Measurements from ENCODE around the gene TEAD2.
A peak's percentile ranks its signal among the peaks of the same experiment; 100 is the strongest.
"Not testable (repeated sequence)": the region's sequence is repeated elsewhere in the genome, so short reads cannot be mapped to it uniquely, and the experiment has no call there.

Gene TEAD2

DNA sequence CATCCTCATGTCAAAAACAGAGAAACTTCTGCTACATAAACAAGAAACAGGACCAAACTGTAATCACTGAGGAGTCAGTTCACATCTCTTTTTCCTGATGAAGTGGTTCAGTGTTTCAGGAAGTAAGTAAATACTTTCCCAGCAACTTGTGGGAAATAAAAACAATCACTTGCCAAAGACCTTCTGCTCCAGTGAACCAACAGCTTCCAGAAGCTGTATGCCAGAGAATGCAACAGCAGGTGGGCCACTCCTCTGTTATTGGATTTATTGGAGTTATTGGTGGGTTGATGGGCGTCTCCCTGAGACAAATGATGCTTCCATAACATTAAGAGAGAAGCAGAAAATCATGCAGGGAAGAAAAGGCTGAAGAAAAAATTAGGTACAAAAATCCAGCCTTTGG lies 47.1 kb downstream of the TEAD2 start:
- Histone ChIP-seq H3K4ac (ENCODE audit: low read length) (no peak overlapping the region), H2BK15ac (ENCODE audit: low read length) (no peak overlapping the region), H3K4me3 (ENCODE audit: low read length in 2 of 2) (no peak overlapping the region), H3K18ac (ENCODE audit: low read length) (no peak overlapping the region), H3K27ac (replicated peaks; ENCODE audit: low read length) (peak overlapping the region; percentile 6), H2BK5ac (ENCODE audit: low read length) (no peak overlapping the region), H3K36me3 (replicated peaks in 1 of 2; ENCODE audit: control insufficient read depth in 2 of 2, insufficient read depth in 2 of 2, low read length in 2 of 2) (peaks cover 14 to 90% of the 10 kb centered on the region in 2 donors), H2AK5ac (ENCODE audit: low read depth, low read length) (no peak overlapping the region), H3K79me1 (ENCODE audit: low read depth, low read length) (no peaks in the 10 kb centered on the region), H3K9me3 (replicated peaks in 1 of 2; ENCODE audit: control insufficient read depth in 2 of 2, insufficient read depth in 1 of 2, low read depth in 1 of 2, low read length in 2 of 2) (peaks cover 8 to 24% of the 10 kb centered on the region in 2 donors), H3K9ac (ENCODE audit: low read depth, low read length, poor library complexity) (no peak overlapping the region), H3K4me1 (ENCODE audit: control insufficient read depth in 2 of 2, insufficient read depth in 1 of 2, low read depth in 1 of 2, low read length in 2 of 2) (peaks cover 0 to 2% of the 10 kb centered on the region in 2 donors), H2BK12ac (ENCODE audit: low read length) (no peak overlapping the region), H3K23ac (ENCODE audit: low read depth, low read length, poor library complexity) (no peak overlapping the region), H2AFZ (ENCODE audit: low read length) (no peak overlapping the region), H4K91ac (ENCODE audit: low read depth, low read length, poor library complexity) (no peak overlapping the region), H3K27me3 (ENCODE audit: control insufficient read depth in 3 of 3, insufficient read depth in 3 of 3, low read depth in 1 of 3, low read length in 3 of 3) (no peaks in the 10 kb centered on the region), H4K8ac (ENCODE audit: low read depth, low read length) (no peak overlapping the region), H2BK120ac (ENCODE audit: low read depth, low read length) (no peak overlapping the region), H3K14ac (ENCODE audit: low read length) (no peak overlapping the region), H3K4me2 (ENCODE audit: insufficient read depth, low read length, poor library complexity, severe bottlenecking) (no peak overlapping the region)
- no CpG with 5 or more reads among the region's 1 CpG for WGBS, 2 donors (ENCODE audit: extremely low coverage in 2 of 2, insufficient read length in 2 of 2, insufficient replicate concordance in 1 of 2)
- DNase-seq (ENCODE audit: low spot score), result no peak

DNA sequence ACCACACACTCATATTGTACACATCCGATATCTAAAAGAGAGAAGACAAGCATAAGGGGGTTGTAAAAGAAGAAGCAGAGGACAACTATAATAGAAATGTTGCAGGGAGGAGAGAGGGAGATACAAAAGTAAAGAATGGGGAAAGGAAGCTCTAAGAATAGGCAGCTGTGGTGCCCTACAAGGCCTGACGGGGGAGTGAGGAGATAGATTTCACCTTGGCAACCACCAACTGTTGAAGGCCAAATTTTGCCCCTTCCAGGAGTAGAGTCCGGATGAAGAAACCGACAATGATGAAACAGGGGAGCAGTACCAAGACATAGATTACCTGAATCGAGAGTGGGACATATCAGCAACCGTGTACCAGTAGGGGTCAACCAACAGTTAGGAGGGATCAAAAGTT lies 53.1 kb downstream of the TEAD2 start:
- DNase-seq (ENCODE audit: low spot score), result no peak
- H4K8ac ChIP-seq (ENCODE audit: low read depth, low read length), result no peak overlapping the region
- H3K4me3 ChIP-seq (ENCODE audit: low read length in 2 of 2), result no peak overlapping the region
- H3K36me3 ChIP-seq (replicated peaks in 1 of 2; ENCODE audit: control insufficient read depth in 2 of 2, insufficient read depth in 2 of 2, low read length in 2 of 2), result peaks cover 23 to 71% of the 10 kb centered on the region in 2 donors
- H2AK5ac ChIP-seq (ENCODE audit: low read depth, low read length), result no peak overlapping the region
- peaks cover 2 to 4% of the 10 kb centered on the region in 2 donors for H3K9me3 ChIP-seq (replicated peaks in 1 of 2; ENCODE audit: control insufficient read depth in 2 of 2, insufficient read depth in 1 of 2, low read depth in 1 of 2, low read length in 2 of 2)
- no peak overlapping the region for H3K18ac ChIP-seq (ENCODE audit: low read length)
- no peak overlapping the region for H2BK15ac ChIP-seq (ENCODE audit: low read length)
- H3K23ac ChIP-seq (ENCODE audit: low read depth, low read length, poor library complexity), result no peak overlapping the region
- no peak overlapping the region for H3K4ac ChIP-seq (ENCODE audit: low read length)
- no peak overlapping the region for H3K4me2 ChIP-seq (ENCODE audit: insufficient read depth, low read length, poor library complexity, severe bottlenecking)
- no CpG with 5 or more reads among the region's 6 CpGs for WGBS, 2 donors (ENCODE audit: extremely low coverage in 2 of 2, insufficient read length in 2 of 2, insufficient replicate concordance in 1 of 2)
- no peak overlapping the region for H3K27ac ChIP-seq (replicated peaks; ENCODE audit: low read length)
- no peak overlapping the region for H2AFZ ChIP-seq (ENCODE audit: low read length)
- H3K14ac ChIP-seq (ENCODE audit: low read length), result no peak overlapping the region
- H3K79me1 ChIP-seq (ENCODE audit: low read depth, low read length), result no peaks in the 10 kb centered on the region
- H3K27me3 ChIP-seq (ENCODE audit: control insufficient read depth in 3 of 3, insufficient read depth in 3 of 3, low read depth in 1 of 3, low read length in 3 of 3), result no peaks in the 10 kb centered on the region
- H2BK12ac ChIP-seq (ENCODE audit: low read length), result no peak overlapping the region
- H3K9ac ChIP-seq (ENCODE audit: low read depth, low read length, poor library complexity), result no peak overlapping the region
- H3K4me1 ChIP-seq (ENCODE audit: control insufficient read depth in 2 of 2, insufficient read depth in 1 of 2, low read depth in 1 of 2, low read length in 2 of 2), result no peaks in the 10 kb centered on the region
- no peak overlapping the region for H4K91ac ChIP-seq (ENCODE audit: low read depth, low read length, poor library complexity)
- H2BK120ac ChIP-seq (ENCODE audit: low read depth, low read length), result no peak overlapping the region
- H2BK5ac ChIP-seq (ENCODE audit: low read length), result no peak overlapping the region

DNA sequence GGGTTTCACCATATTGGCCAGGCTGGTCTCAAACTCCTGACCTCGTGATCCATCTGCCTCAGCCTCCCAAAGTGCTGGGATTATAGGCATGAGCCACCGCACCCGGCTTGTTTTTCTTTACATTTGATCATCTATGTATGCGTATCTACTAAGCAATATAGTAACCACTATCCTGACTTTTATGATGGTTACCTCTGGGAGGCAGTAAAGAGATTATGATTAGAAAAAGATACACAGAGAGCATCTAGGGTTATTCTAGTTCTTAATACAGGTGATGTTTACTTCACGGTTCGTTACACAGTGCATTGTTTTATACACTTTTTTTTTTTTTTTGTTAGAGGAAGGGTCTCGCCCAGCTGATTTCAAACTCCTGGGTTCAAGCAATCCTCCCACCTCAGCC lies 55.5 kb downstream of the TEAD2 start:
- not testable (repeated sequence) for H3K4me3 ChIP-seq (ENCODE audit: low read length in 2 of 2); DNase-seq (ENCODE audit: low spot score); H2BK12ac ChIP-seq (ENCODE audit: low read length); H3K23ac ChIP-seq (ENCODE audit: low read depth, low read length, poor library complexity); H3K4ac ChIP-seq (ENCODE audit: low read length); H2BK5ac ChIP-seq (ENCODE audit: low read length); H3K27me3 ChIP-seq (ENCODE audit: control insufficient read depth in 3 of 3, insufficient read depth in 3 of 3, low read depth in 1 of 3, low read length in 3 of 3); H2AK5ac ChIP-seq (ENCODE audit: low read depth, low read length); H2BK15ac ChIP-seq (ENCODE audit: low read length); H2BK120ac ChIP-seq (ENCODE audit: low read depth, low read length); H2AFZ ChIP-seq (ENCODE audit: low read length); H3K18ac ChIP-seq (ENCODE audit: low read length); H4K91ac ChIP-seq (ENCODE audit: low read depth, low read length, poor library complexity); H3K79me1 ChIP-seq (ENCODE audit: low read depth, low read length); H3K9ac ChIP-seq (ENCODE audit: low read depth, low read length, poor library complexity); H3K4me2 ChIP-seq (ENCODE audit: insufficient read depth, low read length, poor library complexity, severe bottlenecking); H3K4me1 ChIP-seq (ENCODE audit: control insufficient read depth in 2 of 2, insufficient read depth in 1 of 2, low read depth in 1 of 2, low read length in 2 of 2); H3K27ac ChIP-seq (replicated peaks; ENCODE audit: low read length); H3K14ac ChIP-seq (ENCODE audit: low read length); H4K8ac ChIP-seq (ENCODE audit: low read depth, low read length)
- Histone ChIP-seq H3K36me3 (replicated peaks in 1 of 2; ENCODE audit: control insufficient read depth in 2 of 2, insufficient read depth in 2 of 2, low read length in 2 of 2) (peaks cover 23 to 55% of the 10 kb centered on the region in 2 donors), H3K9me3 (replicated peaks in 1 of 2; ENCODE audit: control insufficient read depth in 2 of 2, insufficient read depth in 1 of 2, low read depth in 1 of 2, low read length in 2 of 2) (peaks cover 4 to 13% of the 10 kb centered on the region in 2 donors)
- WGBS, 2 donors (ENCODE audit: extremely low coverage in 2 of 2, insufficient read length in 2 of 2, insufficient replicate concordance in 1 of 2), result no CpG with 5 or more reads among the region's 7 CpGs

DNA sequence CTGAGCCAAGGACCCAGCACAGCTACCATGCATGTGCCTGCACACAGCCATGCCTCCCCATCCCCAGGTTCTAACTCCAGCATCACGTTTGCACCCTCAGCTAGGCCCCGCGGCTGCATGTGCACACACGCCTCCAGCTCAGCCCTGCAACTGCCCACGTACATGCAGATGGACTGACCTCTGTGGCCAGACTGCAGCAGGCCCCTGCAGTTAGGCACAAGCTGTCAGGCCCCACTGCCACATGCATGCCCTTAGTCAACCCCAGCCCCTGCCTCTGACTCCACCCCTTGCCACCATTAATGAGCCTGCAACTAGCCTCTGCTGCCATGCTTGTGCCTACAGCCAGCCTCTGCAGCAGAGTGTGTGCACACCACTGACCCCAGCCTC lies 60.4 kb downstream of the TEAD2 start:
- peak overlapping the region in 1 of 2 donors; percentile 58 for H3K4me3 ChIP-seq (ENCODE audit: low read length in 2 of 2)
- peaks cover 0 to 13% of the 10 kb centered on the region in 2 donors for H3K9me3 ChIP-seq (replicated peaks in 1 of 2; ENCODE audit: control insufficient read depth in 2 of 2, insufficient read depth in 1 of 2, low read depth in 1 of 2, low read length in 2 of 2)
- H3K14ac ChIP-seq (ENCODE audit: low read length), result no peak overlapping the region
- H3K4ac ChIP-seq (ENCODE audit: low read length), result no peak overlapping the region
- H2AK5ac ChIP-seq (ENCODE audit: low read depth, low read length), result no peak overlapping the region
- H3K9ac ChIP-seq (ENCODE audit: low read depth, low read length, poor library complexity), result peak overlapping the region; percentile 1
- no CpG with 5 or more reads among the region's 5 CpGs for WGBS, 2 donors (ENCODE audit: extremely low coverage in 2 of 2, insufficient read length in 2 of 2, insufficient replicate concordance in 1 of 2)
- H3K23ac ChIP-seq (ENCODE audit: low read depth, low read length, poor library complexity), result peak overlapping the region; percentile 62
- H3K36me3 ChIP-seq (replicated peaks in 1 of 2; ENCODE audit: control insufficient read depth in 2 of 2, insufficient read depth in 2 of 2, low read length in 2 of 2), result peaks cover 2 to 31% of the 10 kb centered on the region in 2 donors
- no peak overlapping the region for H3K18ac ChIP-seq (ENCODE audit: low read length)
- H3K4me2 ChIP-seq (ENCODE audit: insufficient read depth, low read length, poor library complexity, severe bottlenecking), result no peak overlapping the region
- H4K91ac ChIP-seq (ENCODE audit: low read depth, low read length, poor library complexity), result no peak overlapping the region
- H4K8ac ChIP-seq (ENCODE audit: low read depth, low read length), result no peak overlapping the region
- H3K4me1 ChIP-seq (ENCODE audit: control insufficient read depth in 2 of 2, insufficient read depth in 1 of 2, low read depth in 1 of 2, low read length in 2 of 2), result peaks cover 0 to 3% of the 10 kb centered on the region in 2 donors
- DNase-seq (ENCODE audit: low spot score), result no peak
- H3K79me1 ChIP-seq (ENCODE audit: low read depth, low read length), result no peaks in the 10 kb centered on the region
- no peaks in the 10 kb centered on the region for H3K27me3 ChIP-seq (ENCODE audit: control insufficient read depth in 3 of 3, insufficient read depth in 3 of 3, low read depth in 1 of 3, low read length in 3 of 3)
- H2BK120ac ChIP-seq (ENCODE audit: low read depth, low read length), result no peak overlapping the region
- H2BK12ac ChIP-seq (ENCODE audit: low read length), result no peak overlapping the region
- no peak overlapping the region for H2BK5ac ChIP-seq (ENCODE audit: low read length)
- no peak overlapping the region for H3K27ac ChIP-seq (replicated peaks; ENCODE audit: low read length)
- H2BK15ac ChIP-seq (ENCODE audit: low read length), result no peak overlapping the region
- H2AFZ ChIP-seq (ENCODE audit: low read length), result no peak overlapping the region

Measured in neuronal stem cell (in vitro differentiated cells).